ENCODE measurements around the gene ZBED5. TPM values are rescaled to one million over a fixed set of nuclear protein-coding genes. Genes with fewer than 3 reads are reported as not detected.

Gene ZBED5
- polyA plus RNA-seq, 3 donors: 8.1 to 45.8 (median 10.3) TPM

DNA sequence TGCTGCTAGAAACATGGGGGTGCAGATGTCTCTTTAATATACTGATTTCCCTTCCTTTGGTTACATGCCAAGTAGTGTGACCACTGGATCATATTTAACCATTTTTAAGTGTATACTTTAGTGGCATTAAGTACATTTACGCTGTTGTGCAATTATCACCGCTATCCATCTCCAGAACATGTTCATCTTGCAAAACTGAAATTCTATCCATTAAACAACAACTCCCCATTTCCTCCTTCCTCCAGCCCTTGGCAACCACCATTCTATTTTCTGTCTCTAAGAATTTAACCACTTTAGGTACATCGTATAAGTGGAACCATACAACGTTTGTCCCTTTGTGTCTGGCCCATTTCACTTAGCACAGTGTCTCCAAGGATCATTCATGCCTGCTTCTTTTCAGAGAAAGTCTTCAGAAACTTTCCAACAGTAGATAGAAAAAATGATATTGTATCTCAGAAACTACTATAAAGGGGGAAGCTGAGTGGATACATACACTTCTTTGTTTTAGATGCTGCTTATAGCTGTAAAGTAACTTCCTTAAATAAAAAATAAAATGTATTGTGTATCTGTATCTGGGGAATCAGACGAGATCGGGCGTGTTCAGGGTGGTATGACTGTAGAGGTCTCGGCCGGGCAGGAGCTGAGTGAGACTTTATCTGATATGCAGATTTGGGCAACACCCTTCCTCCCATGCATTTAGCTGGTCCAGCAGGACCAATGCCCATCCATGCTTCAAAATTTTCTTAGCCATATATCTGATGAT, 44.6 kb upstream of the ZBED5 start:
- Mint-ChIP-seq H3K27me3 (ENCODE audit: low read depth in 3 of 3) (peaks cover 0 to 6% (median 2%) of the 10 kb centered on the region in 3 donors), H3K4me3 (peak overlapping the region in 1 of 2 donors; percentile 43), H3K36me3 (peaks cover 8 to 10% of the 10 kb centered on the region in 2 donors), H3K27ac (peak overlapping the region; percentile 88 to 99 (median 92)), H3K4me1 (peaks cover 58% of the 10 kb centered on the region), H3K9me3 (peaks cover 0 to 3% (median 2%) of the 10 kb centered on the region in 7 donors)
- Histone ChIP-seq H4K20me1 (ENCODE audit: insufficient read depth, low read length) (no peaks in the 10 kb centered on the region), H3K9me3 (replicated peaks in 1 of 2; ENCODE audit: control insufficient read depth in 1 of 2, insufficient read depth in 1 of 2, low read length in 2 of 2) (no peaks in the 10 kb centered on the region), H3K4me1 (ENCODE audit: control insufficient read depth in 1 of 2, insufficient read depth in 2 of 2, low read length in 2 of 2) (peaks cover 54 to 60% of the 10 kb centered on the region in 2 donors), H3K4me2 (replicated peaks; ENCODE audit: extremely low read depth, low read length, poor library complexity, severe bottlenecking) (peak overlapping the region; percentile 42), H3K27ac (ENCODE audit: low read depth in 1 of 2, low read length in 2 of 2) (peak overlapping the region; percentile 57 to 85), H3K27me3 (ENCODE audit: control insufficient read depth in 2 of 2, insufficient read depth in 2 of 2, low read length in 2 of 2) (no peaks in the 10 kb centered on the region), H3K4me3 (replicated peaks in 1 of 3; ENCODE audit: low read depth in 2 of 3, low read length in 3 of 3) (peak overlapping the region in 1 of 3 experiments; percentile 24), H3K79me2 (ENCODE audit: insufficient read depth, low read length) (no peaks in the 10 kb centered on the region), H3K36me3 (replicated peaks in 1 of 2; ENCODE audit: control insufficient read depth in 1 of 2, insufficient read depth in 2 of 2, low read length in 2 of 2) (no peaks in the 10 kb centered on the region), H2AFZ (ENCODE audit: insufficient read depth, low read depth, low read length, poor library complexity, severe bottlenecking) (peak overlapping the region; percentile 30), H3K9ac (ENCODE audit: insufficient read depth, low read length, poor library complexity, severe bottlenecking) (peak overlapping the region; percentile 34)
- intact Hi-C loops (cut with micrococcal nuclease): loop anchor here in 1 of 2 donors (5.0 kb wide), 1 partner anchor 45 kb away; the partner anchor contains the start of gene ZBED5
- 0% methylated on average over 2 of the region's 9 CpGs for WGBS (ENCODE audit: insufficient coverage)
- peak; percentile 38 to 54 (median 52) for DNase-seq
- TF ChIP-seq, protein P1, sequence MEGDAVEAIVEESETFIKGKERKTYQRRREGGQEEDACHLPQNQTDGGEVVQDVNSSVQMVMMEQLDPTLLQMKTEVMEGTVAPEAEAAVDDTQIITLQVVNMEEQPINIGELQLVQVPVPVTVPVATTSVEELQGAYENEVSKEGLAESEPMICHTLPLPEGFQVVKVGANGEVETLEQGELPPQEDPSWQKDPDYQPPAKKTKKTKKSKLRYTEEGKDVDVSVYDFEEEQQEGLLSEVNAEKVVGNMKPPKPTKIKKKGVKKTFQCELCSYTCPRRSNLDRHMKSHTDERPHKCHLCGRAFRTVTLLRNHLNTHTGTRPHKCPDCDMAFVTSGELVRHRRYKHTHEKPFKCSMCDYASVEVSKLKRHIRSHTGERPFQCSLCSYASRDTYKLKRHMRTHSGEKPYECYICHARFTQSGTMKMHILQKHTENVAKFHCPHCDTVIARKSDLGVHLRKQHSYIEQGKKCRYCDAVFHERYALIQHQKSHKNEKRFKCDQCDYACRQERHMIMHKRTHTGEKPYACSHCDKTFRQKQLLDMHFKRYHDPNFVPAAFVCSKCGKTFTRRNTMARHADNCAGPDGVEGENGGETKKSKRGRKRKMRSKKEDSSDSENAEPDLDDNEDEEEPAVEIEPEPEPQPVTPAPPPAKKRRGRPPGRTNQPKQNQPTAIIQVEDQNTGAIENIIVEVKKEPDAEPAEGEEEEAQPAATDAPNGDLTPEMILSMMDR (IDR thresholded peaks at IDR 0.05): no peak

DNA sequence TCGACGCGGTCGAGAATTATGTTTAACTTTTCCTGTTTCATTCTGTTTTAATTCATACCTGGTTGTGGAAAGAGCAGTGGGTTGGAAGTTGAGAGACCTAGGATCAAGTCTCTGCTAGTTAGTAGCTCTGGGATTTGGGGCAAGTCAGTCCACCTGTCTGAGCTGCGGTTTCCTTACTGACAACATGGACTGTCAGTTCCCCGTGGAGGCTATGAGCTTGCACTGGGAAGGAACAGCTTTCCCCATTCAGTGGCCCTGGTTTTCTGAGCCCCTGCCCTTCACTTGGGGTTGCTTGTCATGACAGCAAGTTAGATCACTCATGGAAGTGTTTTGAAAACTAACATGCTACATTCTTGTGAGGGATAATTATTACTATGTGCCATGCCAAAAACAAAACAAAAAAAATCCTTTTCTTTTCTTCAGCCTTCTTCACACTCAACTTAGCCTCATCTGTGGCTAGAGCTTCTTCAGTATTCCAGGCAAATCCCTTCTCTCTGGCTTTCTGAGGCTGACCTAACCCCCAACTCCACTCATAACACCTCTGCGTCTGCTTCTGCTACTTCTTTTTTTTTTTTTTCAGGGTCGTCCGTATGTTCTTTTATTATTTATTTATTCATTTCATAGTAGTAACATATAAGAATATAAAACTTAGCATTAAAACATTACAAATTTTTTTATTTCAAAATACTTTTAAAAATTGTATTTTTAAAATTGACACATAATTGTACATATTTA, 43.0 kb upstream of the ZBED5 start:
- Histone ChIP-seq H3K4me1 (ENCODE audit: control insufficient read depth in 1 of 2, insufficient read depth in 2 of 2, low read length in 2 of 2) (peaks cover 57 to 65% of the 10 kb centered on the region in 2 donors), H3K27ac (ENCODE audit: low read depth in 1 of 2, low read length in 2 of 2) (peak overlapping the region; percentile 89 to 100), H3K4me3 (replicated peaks in 1 of 3; ENCODE audit: low read depth in 2 of 3, low read length in 3 of 3) (no peak overlapping the region), H3K9ac (ENCODE audit: insufficient read depth, low read length, poor library complexity, severe bottlenecking) (peak overlapping the region; percentile 85), H3K36me3 (replicated peaks in 1 of 2; ENCODE audit: control insufficient read depth in 1 of 2, insufficient read depth in 2 of 2, low read length in 2 of 2) (no peaks in the 10 kb centered on the region), H2AFZ (ENCODE audit: insufficient read depth, low read depth, low read length, poor library complexity, severe bottlenecking) (no peak overlapping the region), H4K20me1 (ENCODE audit: insufficient read depth, low read length) (no peaks in the 10 kb centered on the region), H3K27me3 (ENCODE audit: control insufficient read depth in 2 of 2, insufficient read depth in 2 of 2, low read length in 2 of 2) (no peaks in the 10 kb centered on the region), H3K9me3 (replicated peaks in 1 of 2; ENCODE audit: control insufficient read depth in 1 of 2, insufficient read depth in 1 of 2, low read length in 2 of 2) (no peaks in the 10 kb centered on the region), H3K4me2 (replicated peaks; ENCODE audit: extremely low read depth, low read length, poor library complexity, severe bottlenecking) (no peak overlapping the region), H3K79me2 (ENCODE audit: insufficient read depth, low read length) (no peaks in the 10 kb centered on the region)
- DNase-seq: no peak
- 33% methylated on average over 2 of the region's 9 CpGs for WGBS (ENCODE audit: insufficient coverage)
- Mint-ChIP-seq H3K27me3 (ENCODE audit: low read depth in 3 of 3) (peaks cover 0 to 7% (median 2%) of the 10 kb centered on the region in 3 donors), H3K27ac (peak overlapping the region; percentile 99 to 100 (median 99)), H3K4me3 (peak overlapping the region in 1 of 2 donors; percentile 20), H3K4me1 (peaks cover 61% of the 10 kb centered on the region), H3K36me3 (peaks cover 10 to 11% of the 10 kb centered on the region in 2 donors), H3K9me3 (peaks cover 0 to 3% (median 2%) of the 10 kb centered on the region in 7 donors)
- intact Hi-C loops (cut with micrococcal nuclease): loop anchor here (2.0 to 5.0 kb wide), 2 partner anchors 44 to 92 kb away; partner anchors contain the start of genes EIF4G2 (in 1 of the 2) and ZBED5 (in 1 of the 2)
- TF ChIP-seq, protein P1 (IDR thresholded peaks at IDR 0.05): no peak

Measured in CD14-positive monocyte (primary cell).